LNCAP (cell line): ENCODE results near the gene GPR32.

ENCODE experiments used
- TF ChIP-seq, protein P1 (sequence below): fragments of 450-650 bp; IDR thresholded peaks from 2 replicates; pipeline ENCODE4 v1.5.1; 2017; ENCODE audit warnings: mild to moderate bottlenecking

Gene GPR32

DNA sequence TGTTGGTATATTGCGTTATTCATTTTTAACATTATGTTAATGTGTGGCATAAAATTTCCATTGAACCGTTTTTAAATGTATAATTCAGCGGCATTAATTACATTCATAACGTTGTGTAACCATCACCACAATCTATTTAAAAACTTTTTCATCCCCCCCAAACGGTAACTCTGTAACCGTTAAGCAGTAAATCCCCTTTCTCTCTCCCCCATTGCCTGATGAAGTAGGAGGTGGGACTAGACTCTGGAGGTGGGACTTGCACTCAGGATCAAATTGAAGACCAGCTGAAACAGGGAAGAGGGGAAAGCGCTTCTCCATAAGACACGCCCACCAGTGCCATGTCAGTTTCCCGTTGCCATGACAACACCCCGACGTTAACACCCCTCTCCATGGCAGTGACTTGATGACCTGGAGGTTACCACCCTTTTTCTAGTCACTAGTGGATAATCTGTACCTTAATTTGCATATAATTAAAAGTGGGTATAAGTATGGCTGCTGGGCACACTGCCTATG is 30.3 kb upstream of the GPR32 start:
- TF ChIP-seq, protein P1, sequence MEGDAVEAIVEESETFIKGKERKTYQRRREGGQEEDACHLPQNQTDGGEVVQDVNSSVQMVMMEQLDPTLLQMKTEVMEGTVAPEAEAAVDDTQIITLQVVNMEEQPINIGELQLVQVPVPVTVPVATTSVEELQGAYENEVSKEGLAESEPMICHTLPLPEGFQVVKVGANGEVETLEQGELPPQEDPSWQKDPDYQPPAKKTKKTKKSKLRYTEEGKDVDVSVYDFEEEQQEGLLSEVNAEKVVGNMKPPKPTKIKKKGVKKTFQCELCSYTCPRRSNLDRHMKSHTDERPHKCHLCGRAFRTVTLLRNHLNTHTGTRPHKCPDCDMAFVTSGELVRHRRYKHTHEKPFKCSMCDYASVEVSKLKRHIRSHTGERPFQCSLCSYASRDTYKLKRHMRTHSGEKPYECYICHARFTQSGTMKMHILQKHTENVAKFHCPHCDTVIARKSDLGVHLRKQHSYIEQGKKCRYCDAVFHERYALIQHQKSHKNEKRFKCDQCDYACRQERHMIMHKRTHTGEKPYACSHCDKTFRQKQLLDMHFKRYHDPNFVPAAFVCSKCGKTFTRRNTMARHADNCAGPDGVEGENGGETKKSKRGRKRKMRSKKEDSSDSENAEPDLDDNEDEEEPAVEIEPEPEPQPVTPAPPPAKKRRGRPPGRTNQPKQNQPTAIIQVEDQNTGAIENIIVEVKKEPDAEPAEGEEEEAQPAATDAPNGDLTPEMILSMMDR = no peak

DNA sequence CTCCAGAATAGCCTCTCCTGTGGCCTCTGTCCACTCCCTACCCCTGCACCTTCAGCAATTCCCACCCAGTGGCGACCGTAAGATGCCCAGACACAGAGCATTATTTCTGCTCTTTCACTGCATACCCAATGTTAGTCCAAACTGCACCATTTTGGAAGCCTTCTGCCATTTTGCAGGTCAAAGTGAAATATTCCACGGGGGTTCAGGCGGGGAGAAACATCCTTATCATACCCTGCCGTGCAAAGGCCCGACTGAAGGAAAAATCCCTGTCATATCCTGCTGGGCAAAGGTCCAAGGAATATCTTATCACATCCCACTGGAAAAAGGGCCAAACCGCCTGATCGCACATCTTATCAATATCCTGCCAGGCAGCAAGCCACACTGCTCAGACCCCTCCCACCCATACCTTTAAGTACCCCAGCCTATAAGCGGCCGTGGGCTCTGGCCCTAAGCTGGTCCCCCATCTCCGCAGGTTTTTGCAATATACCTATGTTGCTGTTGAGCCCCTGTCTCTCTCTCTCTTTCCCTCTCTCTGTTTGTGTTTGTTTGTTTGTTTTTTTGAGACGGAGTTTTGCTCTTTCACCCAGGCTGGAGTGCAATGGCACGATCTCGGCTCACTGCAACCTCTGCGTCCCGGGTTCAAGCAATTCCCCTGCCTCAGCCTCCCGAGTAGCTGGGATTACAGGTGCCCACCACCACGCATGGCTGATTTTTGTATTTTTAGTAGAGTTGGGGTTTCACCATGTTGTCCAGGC is 28.9 kb upstream of the GPR32 start:
- TF ChIP-seq, protein P1 = no peak

DNA sequence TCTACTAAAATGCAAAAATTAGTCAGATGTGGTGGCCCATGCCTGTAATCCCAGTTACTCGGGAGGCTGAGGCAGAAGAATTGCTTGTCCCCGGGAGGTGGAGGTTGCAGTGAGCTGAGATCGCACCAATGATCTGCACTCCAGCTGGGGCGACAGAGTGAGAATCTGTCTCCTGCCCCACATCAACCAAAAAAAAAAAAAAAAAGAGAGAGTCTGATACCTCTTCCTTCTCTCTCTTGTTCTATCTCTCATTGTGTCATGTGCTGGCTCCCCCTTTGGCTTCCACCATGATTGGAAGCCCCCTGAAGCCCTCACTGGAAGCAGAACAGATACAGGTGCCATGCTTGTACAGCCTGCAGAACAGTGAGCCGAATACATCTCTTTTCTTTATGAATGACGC is 26.7 kb upstream of the GPR32 start:
- TF ChIP-seq, protein P1 = no peak

DNA sequence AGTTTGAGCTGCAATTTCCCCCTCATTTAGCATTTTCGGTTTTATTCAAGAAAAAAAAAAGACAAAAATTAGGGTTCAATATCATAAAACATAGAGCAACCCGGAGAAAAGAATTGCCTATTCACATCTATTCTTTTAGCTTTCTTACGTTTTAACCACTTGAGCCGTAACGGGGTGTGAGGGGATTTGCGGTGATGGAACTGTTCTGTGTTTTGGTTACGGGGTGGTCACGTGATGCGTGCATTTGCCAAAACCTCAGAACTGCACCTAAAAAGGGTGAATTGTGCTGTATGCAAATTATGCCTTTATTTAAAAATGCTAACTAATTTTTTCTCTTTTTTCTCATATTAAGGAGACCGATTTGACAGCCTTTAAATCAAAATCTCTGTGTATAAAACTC is 25.0 kb upstream of the GPR32 start:
- TF ChIP-seq, protein P1 = no peak

DNA sequence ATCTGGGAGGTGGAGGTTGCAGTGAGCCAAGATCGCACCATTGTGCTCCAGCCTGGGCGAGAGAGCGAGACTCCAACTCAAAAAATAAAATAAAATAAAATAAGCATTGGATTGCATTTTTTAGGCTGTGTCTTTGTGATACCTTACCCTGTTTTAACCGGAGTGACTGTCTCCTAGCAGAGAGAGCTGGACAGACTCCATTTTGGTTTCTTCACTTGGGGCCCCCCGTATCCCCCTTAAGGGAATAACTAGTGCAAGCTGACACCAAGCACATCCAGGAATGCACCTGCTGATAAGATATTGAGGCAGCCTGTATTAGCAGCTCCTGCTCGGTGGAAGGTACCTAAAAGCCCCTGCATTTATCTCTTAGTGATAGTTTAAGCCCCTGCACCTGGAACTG is 20.8 kb upstream of the GPR32 start:
- TF ChIP-seq, protein P1 = no peak

DNA sequence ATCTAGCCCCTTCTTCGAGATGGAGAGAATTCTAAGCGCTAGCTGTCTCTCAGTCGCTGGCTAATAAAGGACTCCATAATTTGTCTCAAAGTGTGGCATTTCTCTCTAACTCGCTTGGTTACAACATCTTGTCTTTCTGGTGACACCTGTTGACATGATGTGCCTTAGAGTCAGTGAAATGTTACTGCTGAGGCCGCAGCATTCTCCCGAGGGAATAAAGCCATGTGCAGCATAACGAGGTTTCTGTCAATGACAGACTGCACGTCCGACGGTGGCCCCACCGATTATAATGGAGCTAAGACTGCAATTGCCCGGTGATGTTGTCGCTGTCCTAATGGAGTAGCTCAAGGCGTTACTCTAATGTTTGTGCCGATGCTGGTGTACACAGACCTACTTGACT is 20.3 kb upstream of the GPR32 start:
- TF ChIP-seq, protein P1 = no peak

DNA sequence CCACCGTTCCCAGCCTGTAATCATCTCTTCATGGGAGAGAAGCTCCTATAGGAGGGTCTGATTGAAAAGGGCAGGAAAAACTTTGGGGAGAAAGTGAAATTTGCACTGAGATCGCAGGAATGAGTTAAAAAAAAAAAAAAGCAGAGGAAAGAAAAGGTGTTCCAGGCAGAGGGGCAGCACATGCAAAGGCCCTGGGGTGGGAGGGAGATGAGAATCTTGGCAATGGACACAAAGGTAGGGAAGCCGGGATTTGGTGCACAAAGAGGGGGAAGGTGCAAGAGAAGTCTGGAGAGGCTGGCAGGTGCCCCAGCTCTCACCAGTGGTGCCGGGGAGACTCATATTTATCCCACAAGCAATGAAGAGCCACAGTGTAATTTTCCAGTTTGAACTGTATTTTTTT is 16.4 kb upstream of the GPR32 start:
- TF ChIP-seq, protein P1 = no peak
